Neural crest cell (in vitro differentiated cells): ENCODE results near the gene F2RL2. TPM values are rescaled to one million over a fixed set of nuclear protein-coding genes. Genes with fewer than 3 reads are reported as not detected.

ENCODE experiments used
- DNase-seq: peaks from one replicate; pipeline ENCODE4 v3.0.0; 2021; ENCODE audit warnings: low read depth, mixed read lengths, low spot score
- H3K27ac Mint-ChIP-seq: one replicate; pipeline ENCODE4 v1.8.0; 2021; ENCODE audit warnings: mild to moderate bottlenecking, mixed read lengths; ENCODE audit not compliant: unreplicated experiment
- H3K27me3 Mint-ChIP-seq: 2 replicates; pipeline ENCODE4 v1.8.0; 2021; ENCODE audit warnings: low read depth, mild to moderate bottlenecking, mixed read lengths
- H3K36me3 Mint-ChIP-seq: 2 replicates; pipeline ENCODE4 v1.8.0; 2021; ENCODE audit warnings: low read depth, mild to moderate bottlenecking, mixed read lengths
- H3K4me1 Mint-ChIP-seq: 2 replicates; pipeline ENCODE4 v1.8.0; 2021; ENCODE audit warnings: mixed read lengths
- H3K4me3 Mint-ChIP-seq: one replicate; pipeline ENCODE4 v1.8.0; 2021; ENCODE audit warnings: mild to moderate bottlenecking, mixed read lengths
- H3K9me3 Mint-ChIP-seq: 2 replicates; pipeline ENCODE4 v1.8.0; 2021; ENCODE audit warnings: mixed read lengths
- CTCF ChIP-seq: fragments of 200-600 bp; sonication (generic); conservative IDR thresholded peaks from 2 replicates; pipeline ENCODE4 v1.5.0; 2021; ENCODE audit warnings: antibody characterized with exemption, mild to moderate bottlenecking
- total RNA-seq: library from RNA; stranded (reverse); gene quantifications from 2 replicates; pipeline ENCODE4 v1.2.1, GENCODE V29; 2021

Gene F2RL2
- total RNA-seq, 1 donor from 2014 or later, result not detected

DNA sequence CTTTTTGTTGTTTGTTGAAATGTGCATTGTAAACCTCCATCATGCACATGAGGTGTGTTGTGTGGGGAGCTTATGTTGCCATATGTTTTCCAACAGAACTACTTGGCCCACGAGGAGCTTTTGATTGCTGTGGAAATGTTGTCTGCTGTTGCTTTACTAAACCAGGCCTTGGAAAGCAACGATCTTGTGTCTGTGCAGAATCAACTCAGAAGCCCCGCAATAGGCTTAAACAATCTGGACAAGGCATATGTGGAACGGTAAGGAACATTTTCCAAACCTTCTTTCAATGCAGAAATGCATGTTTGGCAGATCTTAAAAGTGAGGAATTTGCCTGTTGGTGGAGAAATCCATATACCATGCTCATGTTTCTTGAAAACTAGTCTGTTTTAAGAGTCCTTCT, 22.5 kb downstream of the F2RL2 start:
- Mint-ChIP-seq H3K27ac (no peak overlapping the region), H3K9me3 (no peaks in the 10 kb centered on the region), H3K4me3 (no peak overlapping the region), H3K27me3 (no peaks in the 10 kb centered on the region), H3K4me1 (no peaks in the 10 kb centered on the region), H3K36me3 (peaks cover 2% of the 10 kb centered on the region)
- no peak for TF ChIP-seq CTCF
- no peak for DNase-seq

DNA sequence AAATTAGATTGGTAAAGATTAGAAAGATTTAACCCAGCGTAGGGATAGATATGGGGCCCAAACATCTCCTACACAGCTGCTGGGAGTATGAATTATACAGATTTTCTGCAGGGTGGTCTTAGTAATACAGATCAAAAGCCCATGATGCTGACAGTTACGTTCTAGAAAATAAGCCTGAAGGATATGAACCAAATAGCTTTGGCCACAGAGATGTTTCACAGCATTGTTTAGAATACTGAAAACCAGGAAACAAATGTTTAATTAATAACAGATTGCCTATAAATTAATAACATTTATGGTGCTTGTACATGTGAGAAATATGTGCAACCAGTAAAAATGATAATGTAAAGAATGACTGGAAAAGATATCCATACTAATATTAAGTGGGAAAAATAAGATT, 24.7 kb downstream of the F2RL2 start:
- H3K36me3 Mint-ChIP-seq, result no peaks in the 10 kb centered on the region
- H3K9me3 Mint-ChIP-seq, result no peaks in the 10 kb centered on the region
- H3K27ac Mint-ChIP-seq, result no peak overlapping the region
- H3K4me1 Mint-ChIP-seq, result no peaks in the 10 kb centered on the region
- H3K27me3 Mint-ChIP-seq, result no peaks in the 10 kb centered on the region
- H3K4me3 Mint-ChIP-seq, result no peak overlapping the region
- no peak for TF ChIP-seq CTCF
- no peak for DNase-seq

- H3K4me1 Mint-ChIP-seq, result no peaks in the 10 kb centered on the region
- H3K4me3 Mint-ChIP-seq, result no peak overlapping the region
- H3K27me3 Mint-ChIP-seq, result no peaks in the 10 kb centered on the region
- no peaks in the 10 kb centered on the region for H3K9me3 Mint-ChIP-seq
- H3K36me3 Mint-ChIP-seq, result no peaks in the 10 kb centered on the region
- H3K27ac Mint-ChIP-seq, result no peak overlapping the region
- no peak for TF ChIP-seq CTCF
- DNase-seq, result no peak
These were observed 27.3 kb downstream of the F2RL2 start for GRCh38 chr5:76595755-76596481.

GRCh38 chr5:76594107-76594506, 29.1 kb downstream of the F2RL2 start:
- no peaks in the 10 kb centered on the region for H3K4me1 Mint-ChIP-seq
- no peaks in the 10 kb centered on the region for H3K9me3 Mint-ChIP-seq
- no peaks in the 10 kb centered on the region for H3K27me3 Mint-ChIP-seq
- no peak overlapping the region for H3K4me3 Mint-ChIP-seq
- no peak overlapping the region for H3K27ac Mint-ChIP-seq
- DNase-seq, result no peak
- TF ChIP-seq CTCF, result no peak
- no peaks in the 10 kb centered on the region for H3K36me3 Mint-ChIP-seq

- H3K9me3 Mint-ChIP-seq, result no peaks in the 10 kb centered on the region
- no peaks in the 10 kb centered on the region for H3K4me1 Mint-ChIP-seq
These were observed 30.5 kb downstream of the F2RL2 start for GRCh38 chr5:76592692-76593091.

More at GRCh38 chr5:76592692-76593091, 30.5 kb downstream of the F2RL2 start:
- Mint-ChIP-seq H3K4me3 (no peak overlapping the region), H3K36me3 (no peaks in the 10 kb centered on the region), H3K27me3 (no peaks in the 10 kb centered on the region), H3K27ac (no peak overlapping the region)
- DNase-seq, result no peak
- TF ChIP-seq CTCF, result no peak
